HEK293T (cell line): ENCODE results near the gene PNPLA8.

Experiments used
- CTCF ChIA-PET: fragments of 350-600 bp; formaldehyde crosslinking; extraction: SDS; loops from one replicate; lab custom pipeline; 2021; ENCODE audit warnings: antibody characterized with exemption, inconsistent platforms; lab: Yijun Ruan, JAX
- POLR2A ChIA-PET: fragments of 350-600 bp; formaldehyde crosslinking; extraction: SDS; loops from one replicate; lab custom pipeline; 2020; ENCODE audit warnings: antibody characterized with exemption, inconsistent platforms; lab: Yijun Ruan, JAX
- DNase-seq: peaks from one replicate; pipeline ENCODE4 v3.0.0; 2012; ENCODE audit warnings: mixed read lengths; ENCODE audit errors: extremely low spot score
- ARNT ChIP-seq: fragments of 450-650 bp; IDR thresholded peaks from 2 replicates; pipeline ENCODE4 v1.6.1; 2017; ENCODE audit warnings: mild to moderate bottlenecking
- BHLHE40 ChIP-seq: fragments of 450-650 bp; IDR thresholded peaks from 2 replicates; pipeline ENCODE4 v1.6.1; 2016; ENCODE audit warnings: mild to moderate bottlenecking, moderate library complexity, borderline replicate concordance
- CTBP1 ChIP-seq: fragments of 450-650 bp; IDR thresholded peaks from 2 replicates; pipeline ENCODE4 v1.6.1; 2016; ENCODE audit warnings: borderline replicate concordance
- ELF4 ChIP-seq: fragments of 450-650 bp; IDR thresholded peaks from 2 replicates; pipeline ENCODE4 v1.6.1; 2017; ENCODE audit warnings: antibody characterized with exemption
- FOXA1 ChIP-seq: fragments of 450-650 bp; IDR thresholded peaks from 2 replicates; pipeline ENCODE4 v1.6.1; 2016; ENCODE audit warnings: mild to moderate bottlenecking
- FOXK2 ChIP-seq: fragments of 450-650 bp; IDR thresholded peaks from 2 replicates; pipeline ENCODE4 v1.6.1; 2016; ENCODE audit warnings: mild to moderate bottlenecking
- FOXM1 ChIP-seq: fragments of 450-650 bp; IDR thresholded peaks from 2 replicates; pipeline ENCODE4 v1.6.1; 2017; ENCODE audit warnings: mild to moderate bottlenecking, borderline replicate concordance
- HDGF ChIP-seq: fragments of 450-650 bp; IDR thresholded peaks from 2 replicates; pipeline ENCODE4 v1.6.1; 2017; ENCODE audit warnings: antibody characterized with exemption, borderline replicate concordance
- L3MBTL2 ChIP-seq: fragments of 450-650 bp; conservative IDR thresholded peaks from 2 replicates; pipeline ENCODE4 v1.6.1; 2016; ENCODE audit warnings: mild to moderate bottlenecking
- LEF1 ChIP-seq: fragments of 450-650 bp; IDR thresholded peaks from 2 replicates; pipeline ENCODE4 v1.6.1; 2017; ENCODE audit warnings: mild to moderate bottlenecking, borderline replicate concordance
- NFRKB ChIP-seq: fragments of 450-650 bp; IDR thresholded peaks from 2 replicates; pipeline ENCODE4 v1.6.1; 2016; ENCODE audit warnings: mild to moderate bottlenecking, moderate library complexity
- SP1 ChIP-seq: fragments of 450-650 bp; IDR thresholded peaks from 2 replicates; pipeline ENCODE4 v1.6.1; 2017
- SUZ12 ChIP-seq: fragments of 450-650 bp; IDR thresholded peaks from 2 replicates; pipeline ENCODE4 v1.6.1; 2016; ENCODE audit warnings: mild to moderate bottlenecking
- TARDBP ChIP-seq: fragments of 450-650 bp; IDR thresholded peaks from 2 replicates; pipeline ENCODE4 v1.6.1; 2016
- ZNF384 ChIP-seq: fragments of 450-650 bp; IDR thresholded peaks from 2 replicates; pipeline ENCODE4 v1.6.1; 2016
- TF ChIP-seq, protein P1 (sequence below): fragments of 450-650 bp; IDR thresholded peaks from 2 replicates; pipeline ENCODE4 v1.6.1; 2016

Gene PNPLA8, protein sequence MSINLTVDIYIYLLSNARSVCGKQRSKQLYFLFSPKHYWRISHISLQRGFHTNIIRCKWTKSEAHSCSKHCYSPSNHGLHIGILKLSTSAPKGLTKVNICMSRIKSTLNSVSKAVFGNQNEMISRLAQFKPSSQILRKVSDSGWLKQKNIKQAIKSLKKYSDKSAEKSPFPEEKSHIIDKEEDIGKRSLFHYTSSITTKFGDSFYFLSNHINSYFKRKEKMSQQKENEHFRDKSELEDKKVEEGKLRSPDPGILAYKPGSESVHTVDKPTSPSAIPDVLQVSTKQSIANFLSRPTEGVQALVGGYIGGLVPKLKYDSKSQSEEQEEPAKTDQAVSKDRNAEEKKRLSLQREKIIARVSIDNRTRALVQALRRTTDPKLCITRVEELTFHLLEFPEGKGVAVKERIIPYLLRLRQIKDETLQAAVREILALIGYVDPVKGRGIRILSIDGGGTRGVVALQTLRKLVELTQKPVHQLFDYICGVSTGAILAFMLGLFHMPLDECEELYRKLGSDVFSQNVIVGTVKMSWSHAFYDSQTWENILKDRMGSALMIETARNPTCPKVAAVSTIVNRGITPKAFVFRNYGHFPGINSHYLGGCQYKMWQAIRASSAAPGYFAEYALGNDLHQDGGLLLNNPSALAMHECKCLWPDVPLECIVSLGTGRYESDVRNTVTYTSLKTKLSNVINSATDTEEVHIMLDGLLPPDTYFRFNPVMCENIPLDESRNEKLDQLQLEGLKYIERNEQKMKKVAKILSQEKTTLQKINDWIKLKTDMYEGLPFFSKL

DNA sequence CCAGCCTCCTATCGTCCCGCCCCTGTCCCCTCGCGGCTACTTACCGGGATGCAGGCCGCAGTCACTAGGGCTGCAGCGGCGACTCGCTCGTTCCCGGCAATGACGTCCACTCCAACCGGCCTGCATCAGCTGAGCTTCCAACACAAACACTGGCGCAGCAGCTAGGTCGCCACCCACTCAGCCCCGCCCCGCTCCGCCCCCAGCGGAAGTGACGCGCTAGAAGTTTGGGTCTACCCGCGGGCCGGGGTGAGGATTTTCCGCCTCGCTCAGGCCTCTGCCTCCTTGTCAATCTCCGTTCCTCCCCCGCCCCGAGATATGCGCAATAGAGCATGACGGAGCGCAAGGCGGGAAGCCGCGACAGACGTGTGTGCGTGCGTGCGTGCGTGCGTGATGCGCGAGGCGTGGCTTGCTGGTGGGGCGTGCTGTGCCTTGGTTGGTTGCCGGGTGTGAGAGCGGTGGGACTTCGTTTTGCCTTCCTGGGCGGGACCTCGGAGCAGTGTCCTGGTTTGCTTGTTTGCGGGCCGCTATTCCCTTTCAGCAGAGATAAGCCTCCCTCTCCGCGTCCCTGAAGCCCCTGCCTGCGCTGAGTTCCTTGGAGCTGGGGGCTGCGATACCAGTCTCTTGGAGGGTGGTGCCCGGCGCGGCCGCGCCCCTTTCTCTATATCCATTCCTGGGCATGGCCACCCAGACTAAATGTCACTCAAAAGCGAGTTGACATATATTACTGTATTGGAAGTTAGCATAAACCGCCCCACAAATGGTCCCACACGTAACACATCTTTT, at the start of gene PNPLA8:
TSS of gene PNPLA8 (minus strand) at position 151 of the 783 bp plus-strand sequence. CDS start 10,644 bp downstream, outside the sequence.
- TF ChIP-seq SP1 (no peak), L3MBTL2 (peak; percentile 90)
- TF ChIP-seq, protein P1, sequence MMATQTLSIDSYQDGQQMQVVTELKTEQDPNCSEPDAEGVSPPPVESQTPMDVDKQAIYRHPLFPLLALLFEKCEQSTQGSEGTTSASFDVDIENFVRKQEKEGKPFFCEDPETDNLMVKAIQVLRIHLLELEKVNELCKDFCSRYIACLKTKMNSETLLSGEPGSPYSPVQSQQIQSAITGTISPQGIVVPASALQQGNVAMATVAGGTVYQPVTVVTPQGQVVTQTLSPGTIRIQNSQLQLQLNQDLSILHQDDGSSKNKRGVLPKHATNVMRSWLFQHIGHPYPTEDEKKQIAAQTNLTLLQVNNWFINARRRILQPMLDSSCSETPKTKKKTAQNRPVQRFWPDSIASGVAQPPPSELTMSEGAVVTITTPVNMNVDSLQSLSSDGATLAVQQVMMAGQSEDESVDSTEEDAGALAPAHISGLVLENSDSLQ = peak; percentile 97
- ChIA-PET POLR2A (interaction anchor here (0.7 to 3.0 kb wide), 12 partner anchors 9 to 343 kb away, joined by 3 to 29 read pairs (median 4); partner anchors contain the start of genes DNAJB9 and THAP5), CTCF (interaction anchor here (0.9 kb wide), 1 partner anchor 29 kb away, joined by 3 read pairs; no protein-coding TSS in a partner anchor)
- peak; percentile 94 for DNase-seq

DNA sequence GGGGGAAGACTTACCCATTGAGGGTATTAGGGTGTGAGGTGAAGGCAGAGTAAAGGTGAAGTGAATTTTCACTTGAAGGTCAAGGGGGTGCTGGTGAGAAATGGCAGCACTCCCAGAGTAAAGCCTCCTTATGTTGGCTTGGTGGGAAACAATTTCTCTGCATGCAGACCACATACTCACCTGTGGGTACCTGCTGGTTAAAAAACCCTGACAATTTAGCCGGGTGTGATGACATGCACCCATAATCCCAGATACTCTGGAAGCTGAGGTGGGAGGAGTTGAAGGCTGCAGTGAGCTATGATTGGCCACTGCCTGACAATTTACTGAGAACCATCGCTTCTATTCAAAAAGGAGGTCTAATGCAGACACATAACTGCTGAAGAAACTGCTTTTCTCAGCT, 49.2 kb upstream of the PNPLA8 start:
- no peak for DNase-seq
- POLR2A ChIA-PET = no interaction called here
- TF ChIP-seq NFRKB (no peak), SUZ12 (no peak), FOXA1 (no peak), TARDBP (no peak), FOXK2 (no peak), SP1 (no peak), ZNF384 (no peak), CTBP1 (no peak), ARNT (no peak), FOXM1 (no peak), BHLHE40 (no peak)
- TF ChIP-seq, protein P1 = no peak
- CTCF ChIA-PET = no interaction called here

DNA sequence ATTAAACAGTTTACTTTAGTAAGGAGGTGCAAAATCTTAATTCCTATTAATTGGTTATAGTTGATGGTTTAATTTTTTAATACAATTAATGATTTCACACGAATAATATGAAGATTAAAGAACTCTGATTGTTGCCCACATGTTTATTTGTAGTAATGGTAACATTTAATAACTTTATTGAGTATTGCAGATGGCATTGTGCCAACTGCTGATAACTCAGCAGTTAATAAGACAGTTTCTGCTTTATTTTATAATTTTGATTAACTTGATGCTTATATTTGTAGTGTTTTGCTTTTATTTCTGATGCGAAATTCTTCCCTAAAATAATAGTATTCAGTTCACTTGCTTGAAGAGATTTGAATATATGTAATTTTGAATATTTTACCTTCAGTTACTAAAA, 46.5 kb upstream of the PNPLA8 start:
- ChIA-PET CTCF (no interaction called here), POLR2A (interaction anchor here (0.9 kb wide), 1 partner anchor 48 kb away, joined by 3 read pairs; no protein-coding TSS in a partner anchor)
- no peak for TF ChIP-seq SUZ12
- no peak for TF ChIP-seq LEF1
- no peak for TF ChIP-seq ZNF384
- no peak for TF ChIP-seq FOXM1
- no peak for TF ChIP-seq SP1
- TF ChIP-seq TARDBP = no peak
- no peak for TF ChIP-seq BHLHE40
- TF ChIP-seq, protein P1 = no peak
- TF ChIP-seq HDGF = no peak
- no peak for TF ChIP-seq NFRKB
- TF ChIP-seq CTBP1 = no peak
- TF ChIP-seq ELF4 = no peak
- no peak for TF ChIP-seq ARNT
- no peak for TF ChIP-seq L3MBTL2
- TF ChIP-seq FOXA1 = no peak
- no peak for TF ChIP-seq FOXK2
- DNase-seq = no peak

DNA sequence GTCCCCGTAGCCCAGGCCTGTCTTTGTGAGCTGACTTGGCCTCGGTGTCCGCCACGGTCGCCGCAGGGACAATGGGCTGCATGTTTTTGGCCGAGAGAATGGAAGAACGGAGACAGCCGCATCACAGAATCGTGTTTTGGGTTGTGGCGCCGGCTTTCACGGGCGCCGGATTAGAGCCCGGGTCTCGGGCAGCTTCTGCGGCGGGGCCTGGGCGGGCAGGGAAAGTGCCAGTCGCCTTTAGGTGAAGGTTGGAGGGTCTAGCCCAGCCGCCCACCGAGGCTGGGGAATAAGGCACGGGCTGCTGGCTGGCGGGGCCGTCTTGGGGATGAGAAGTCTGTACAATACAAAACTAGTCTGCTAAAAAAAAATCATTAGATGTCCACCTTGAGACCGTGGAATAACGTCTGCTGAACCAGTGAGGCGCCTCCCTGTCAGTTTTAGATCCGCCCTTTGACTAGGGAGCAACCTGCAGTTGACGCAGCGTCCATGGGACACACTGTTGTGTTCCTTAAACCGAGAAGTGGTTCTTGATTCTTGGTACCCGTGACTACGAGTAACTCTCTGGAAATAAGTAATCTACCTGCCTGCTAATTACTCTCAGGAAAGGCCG, 44.3 kb upstream of the PNPLA8 start:
- ChIA-PET POLR2A (interaction anchor here (0.8 to 2.1 kb wide), 7 partner anchors 9 to 77 kb away, joined by 3 to 29 read pairs (median 4); partner anchors contain the start of gene PNPLA8), CTCF (no interaction called here)
- peak; percentile 36 for DNase-seq
- TF ChIP-seq ZNF384 (no peak), CTBP1 (no peak), LEF1 (no peak), HDGF (no peak), FOXA1 (no peak), FOXK2 (no peak), BHLHE40 (no peak), SUZ12 (no peak), FOXM1 (no peak), SP1 (no peak), TARDBP (no peak), ELF4 (no peak), L3MBTL2 (no peak), ARNT (no peak), NFRKB (no peak)
- TF ChIP-seq, protein P1 = no peak
